Esophagus muscularis mucosa (tissue), 4 donors: Measurements from ENCODE around the gene PEPD. TPM values are rescaled to one million over a fixed set of nuclear protein-coding genes. Genes with fewer than 3 reads are reported as not detected.
"Not testable (repeated sequence)": the region's sequence is repeated elsewhere in the genome, so short reads cannot be mapped to it uniquely, and the experiment has no call there.

Source experiments
- DNase-seq: peaks from one replicate; pipeline ENCODE4 v3.0.0-alpha.2; 2017; ENCODE audit errors: extremely low spot score
- H3K27ac ChIP-seq, 4 donors: fragments of 200-600 bp; sonication (generic); replicated peaks in 1 of 4; 1 replicate in 3 of 4; 2 replicates in 1 of 4; pipeline ENCODE4 v1.5.1; 2016 to 2019; ENCODE audit warnings: mild to moderate bottlenecking in 1 of 4
- H3K27me3 ChIP-seq, 4 donors: fragments of 200-600 bp; sonication (generic); one replicate each; pipeline versions ENCODE4 v1.5.1 to v1.6.0; 2016 to 2019
- H3K36me3 ChIP-seq, 4 donors: fragments of 200-600 bp; sonication (generic); one replicate each; pipeline ENCODE4 v1.5.1; 2016 to 2019
- H3K4me1 ChIP-seq, 4 donors: fragments of 200-600 bp; sonication (generic); one replicate each; pipeline ENCODE4 v1.5.1; 2016 to 2019
- H3K4me3 ChIP-seq, 4 donors: fragments of 200-600 bp; sonication (generic); 1 replicate in 2 of 4; 2 replicates in 2 of 4; pipeline ENCODE4 v1.5.1; 2016 to 2019; ENCODE audit warnings: mild to moderate bottlenecking in 4 of 4, moderate library complexity in 1 of 4
- H3K9me3 ChIP-seq, 4 donors: fragments of 200-600 bp; sonication (generic); 1 replicate in 3 of 4; 2 replicates in 1 of 4; pipeline ENCODE4 v1.5.1; 2016 to 2019
- EP300 ChIP-seq: sonication (generic); formaldehyde crosslinking; IDR thresholded peaks from one replicate; pipeline ENCODE4 v1.6.1; 2017; ENCODE audit warnings: antibody characterized with exemption
- POLR2A ChIP-seq: fragments of 450-650 bp; IDR thresholded peaks from one replicate; pipeline ENCODE4 v1.6.1; 2017; ENCODE audit warnings: antibody characterized with exemption, moderate library complexity, mild to moderate bottlenecking, low read depth
- POLR2AphosphoS5 ChIP-seq, 2 donors: sonication (generic); formaldehyde crosslinking; IDR thresholded peaks; one replicate each; pipeline ENCODE4 v1.6.1; 2017; ENCODE audit warnings: antibody characterized with exemption in 2 of 2
- WGBS: methylation state at CpG from one replicate; pipeline ENCODE4 v1.1.5; 2018; 5-methylcytosine and 5-hydroxymethylcytosine counted together
- intact Hi-C: fragments of 100-400 bp; cut with DNase I; formaldehyde crosslinking; loops from one replicate; pipeline ENCODE4 v1.15.1; 2023
- total RNA-seq, 4 donors: library from RNA; depleted of rRNA; stranded (reverse); fragments of >200 nt; gene quantifications; one replicate each; pipeline versions ENCODE4 v1.1.0 to v1.2.1, GENCODE V29; 2016
- TF ChIP-seq, protein P1 (sequence below), 3 experiments: fragments of 200-600 bp in 2 of 3; fragments of 450-650 bp in 1 of 3; sonication (generic) in 2 of 3; IDR thresholded peaks; one replicate each; pipeline ENCODE4 v1.5.1; 2017 to 2019; ENCODE audit warnings: antibody characterized with exemption in 3 of 3, mild to moderate bottlenecking in 2 of 3, moderate library complexity in 1 of 3

PEPD gene
- total RNA-seq, 4 donors from 2014 or later = 59.8 to 90.9 (median 73.0) TPM

- 77% methylated on average over 10 of the region's 10 CpGs for WGBS
- no peak for DNase-seq
- intact Hi-C loops = no loop called here
- no peaks in the 10 kb centered on the region for H3K4me1 ChIP-seq
- no peak overlapping the region for H3K27ac ChIP-seq
- no peaks in the 10 kb centered on the region for H3K36me3 ChIP-seq
- H3K4me3 ChIP-seq = no peak overlapping the region
- no peak for TF ChIP-seq POLR2A
- no peak for TF ChIP-seq POLR2AphosphoS5 (IDR thresholded peaks at IDR 0.05)
- TF ChIP-seq, protein P1, sequence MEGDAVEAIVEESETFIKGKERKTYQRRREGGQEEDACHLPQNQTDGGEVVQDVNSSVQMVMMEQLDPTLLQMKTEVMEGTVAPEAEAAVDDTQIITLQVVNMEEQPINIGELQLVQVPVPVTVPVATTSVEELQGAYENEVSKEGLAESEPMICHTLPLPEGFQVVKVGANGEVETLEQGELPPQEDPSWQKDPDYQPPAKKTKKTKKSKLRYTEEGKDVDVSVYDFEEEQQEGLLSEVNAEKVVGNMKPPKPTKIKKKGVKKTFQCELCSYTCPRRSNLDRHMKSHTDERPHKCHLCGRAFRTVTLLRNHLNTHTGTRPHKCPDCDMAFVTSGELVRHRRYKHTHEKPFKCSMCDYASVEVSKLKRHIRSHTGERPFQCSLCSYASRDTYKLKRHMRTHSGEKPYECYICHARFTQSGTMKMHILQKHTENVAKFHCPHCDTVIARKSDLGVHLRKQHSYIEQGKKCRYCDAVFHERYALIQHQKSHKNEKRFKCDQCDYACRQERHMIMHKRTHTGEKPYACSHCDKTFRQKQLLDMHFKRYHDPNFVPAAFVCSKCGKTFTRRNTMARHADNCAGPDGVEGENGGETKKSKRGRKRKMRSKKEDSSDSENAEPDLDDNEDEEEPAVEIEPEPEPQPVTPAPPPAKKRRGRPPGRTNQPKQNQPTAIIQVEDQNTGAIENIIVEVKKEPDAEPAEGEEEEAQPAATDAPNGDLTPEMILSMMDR (IDR thresholded peaks at IDR 0.05) = no peak
- no peak for TF ChIP-seq EP300
- H3K27me3 ChIP-seq = peaks cover 0 to 36% (median 0%) of the 10 kb centered on the region in 4 donors
- no peaks in the 10 kb centered on the region for H3K9me3 ChIP-seq
These were observed 35.6 kb upstream of the PEPD start for GRCh38 chr19:33557196-33557595.

GRCh38 chr19:33556261-33556660, 34.7 kb upstream of the PEPD start:
- no peak for DNase-seq
- Histone ChIP-seq H3K36me3 (no peaks in the 10 kb centered on the region), H3K4me3 (no peak overlapping the region), H3K27ac (no peak overlapping the region), H3K4me1 (no peaks in the 10 kb centered on the region), H3K9me3 (no peaks in the 10 kb centered on the region), H3K27me3 (peaks cover 0 to 35% (median 0%) of the 10 kb centered on the region in 4 donors)
- TF ChIP-seq, protein P1 (IDR thresholded peaks at IDR 0.05) = no peak
- TF ChIP-seq POLR2AphosphoS5 (IDR thresholded peaks at IDR 0.05) (no peak), EP300 (no peak), POLR2A (no peak)
- 56% methylated on average over 4 of the region's 4 CpGs for WGBS
- intact Hi-C loops = no loop called here

- intact Hi-C loops, H3K36me3 ChIP-seq, H3K4me1 ChIP-seq, H3K9me3 ChIP-seq, H3K4me3 ChIP-seq, DNase-seq, H3K27ac ChIP-seq: not testable (repeated sequence)
- peaks cover 0 to 31% (median 0%) of the 10 kb centered on the region in 4 donors for H3K27me3 ChIP-seq
- WGBS = 60% methylated on average over 4 of the region's 4 CpGs
These were observed 34.1 kb upstream of the PEPD start for GRCh38 chr19:33555726-33556125.

DNA sequence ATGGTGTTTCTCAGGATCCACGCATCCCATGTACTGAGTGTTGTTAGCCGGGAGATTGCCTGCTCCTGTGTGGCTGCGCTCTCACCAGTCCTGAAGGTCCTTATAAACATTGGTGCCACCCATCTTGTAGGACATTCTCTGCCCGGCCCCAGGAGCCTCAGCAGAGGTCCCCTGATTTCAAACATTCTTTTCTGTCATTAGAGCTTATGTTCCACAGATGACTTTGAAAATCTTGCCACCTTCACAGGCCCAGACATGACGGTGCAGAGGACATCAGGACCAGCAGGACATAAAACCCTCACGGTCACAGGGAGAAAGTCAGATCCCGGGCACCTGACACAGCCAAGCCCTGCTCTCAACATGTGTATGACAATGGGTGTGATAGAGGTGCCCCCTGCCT, 33.2 kb upstream of the PEPD start:
- TF ChIP-seq, protein P1 (IDR thresholded peaks at IDR 0.05) = no peak
- TF ChIP-seq EP300 = no peak
- TF ChIP-seq POLR2A = no peak
- no peak for TF ChIP-seq POLR2AphosphoS5 (IDR thresholded peaks at IDR 0.05)
- H3K27ac ChIP-seq = no peak overlapping the region
- H3K27me3 ChIP-seq = peaks cover 0 to 28% (median 0%) of the 10 kb centered on the region in 4 donors
- H3K4me1 ChIP-seq = no peaks in the 10 kb centered on the region
- no peaks in the 10 kb centered on the region for H3K36me3 ChIP-seq
- no peak overlapping the region for H3K4me3 ChIP-seq
- WGBS = 74% methylated on average over 5 of the region's 7 CpGs
- H3K9me3 ChIP-seq = no peaks in the 10 kb centered on the region
- intact Hi-C loops = no loop called here
- no peak for DNase-seq

DNA sequence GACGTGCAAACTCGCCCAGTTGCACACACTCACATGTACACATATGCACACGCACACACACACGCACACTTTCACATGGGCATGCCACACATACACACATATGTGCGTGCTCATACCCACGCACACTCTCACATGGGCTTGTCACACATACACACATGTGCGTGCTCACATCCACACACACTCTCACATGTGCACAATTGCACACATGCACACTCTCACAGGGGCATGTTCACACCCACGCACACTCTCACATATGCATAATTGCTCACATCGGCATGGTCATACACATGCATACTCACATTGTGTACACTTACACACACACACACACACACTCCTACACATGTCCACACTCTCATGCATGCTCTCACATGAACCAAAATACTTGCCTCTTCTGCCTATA, 32.8 kb upstream of the PEPD start:
- Histone ChIP-seq H3K27me3 (peaks cover 0 to 24% (median 0%) of the 10 kb centered on the region in 4 donors), H3K9me3 (no peaks in the 10 kb centered on the region), H3K4me1 (no peaks in the 10 kb centered on the region), H3K4me3 (no peak overlapping the region), H3K27ac (no peak overlapping the region), H3K36me3 (no peaks in the 10 kb centered on the region)
- TF ChIP-seq EP300 (no peak), POLR2A (no peak), POLR2AphosphoS5 (IDR thresholded peaks at IDR 0.05) (no peak)
- TF ChIP-seq, protein P1 (IDR thresholded peaks at IDR 0.05) = no peak
- 94% methylated on average over 9 of the region's 9 CpGs for WGBS
- no peak for DNase-seq
- intact Hi-C loops = no loop called here
